ENCODE data around the gene BEND3.

The BEND3 gene

GRCh38 chr6:107066697-107067659, 48.3 kb downstream of the BEND3 start:
- no peak for TF ChIP-seq TSHZ2 (CRISPR knock-in tag; IDR thresholded peaks at IDR 0.05)
- TF ChIP-seq SNAI2 (CRISPR knock-in tag; IDR thresholded peaks at IDR 0.05), result no peak
- TF ChIP-seq RARB (CRISPR knock-in tag; IDR thresholded peaks at IDR 0.05), result no peak
- TF ChIP-seq CREB5 (CRISPR knock-in tag; IDR thresholded peaks at IDR 0.05; ENCODE audit: low read depth), result no peak
- no peak for TF ChIP-seq CSRNP3 (CRISPR knock-in tag; IDR thresholded peaks at IDR 0.05)
- no peak for ATAC-seq

GRCh38 chr6:107064579-107065065, 50.7 kb downstream of the BEND3 start:
- peak; percentile 70 for ATAC-seq
- no peak for TF ChIP-seq TOX (CRISPR knock-in tag; IDR thresholded peaks at IDR 0.05; ENCODE audit: borderline replicate concordance)
- TF ChIP-seq TCF4 (CRISPR knock-in tag; IDR thresholded peaks at IDR 0.05; ENCODE audit: borderline replicate concordance), result no peak
- TF ChIP-seq CREB5 (CRISPR knock-in tag; IDR thresholded peaks at IDR 0.05; ENCODE audit: low read depth), result no peak
- no peak for TF ChIP-seq PPARA (CRISPR knock-in tag; IDR thresholded peaks at IDR 0.05; ENCODE audit: borderline replicate concordance)
- TF ChIP-seq PATZ1 (CRISPR knock-in tag; IDR thresholded peaks at IDR 0.05; ENCODE audit: borderline replicate concordance), result no peak
- no peak for TF ChIP-seq CSRNP3 (CRISPR knock-in tag; IDR thresholded peaks at IDR 0.05)
- TF ChIP-seq RARB (CRISPR knock-in tag; IDR thresholded peaks at IDR 0.05), result no peak
- no peak for TF ChIP-seq ISL1 (CRISPR knock-in tag; IDR thresholded peaks at IDR 0.05)
- TF ChIP-seq TSHZ2 (CRISPR knock-in tag; IDR thresholded peaks at IDR 0.05), result no peak
- TF ChIP-seq ZFP3 (CRISPR knock-in tag; IDR thresholded peaks at IDR 0.05), result no peak

- no peak for ATAC-seq
- TF ChIP-seq ESRRG (CRISPR knock-in tag; IDR thresholded peaks at IDR 0.05), result no peak
- no peak for TF ChIP-seq ZC3H10 (CRISPR knock-in tag; IDR thresholded peaks at IDR 0.05)
- TF ChIP-seq ARNTL (CRISPR knock-in tag; IDR thresholded peaks at IDR 0.05; ENCODE audit: borderline replicate concordance, low read depth), result no peak
- no peak for TF ChIP-seq PPARA (CRISPR knock-in tag; IDR thresholded peaks at IDR 0.05; ENCODE audit: borderline replicate concordance)
- TF ChIP-seq CREB5 (CRISPR knock-in tag; IDR thresholded peaks at IDR 0.05; ENCODE audit: low read depth), result no peak
- no peak for TF ChIP-seq ZFP3 (CRISPR knock-in tag; IDR thresholded peaks at IDR 0.05)
- TF ChIP-seq OSR1 (CRISPR knock-in tag; IDR thresholded peaks at IDR 0.05), result no peak
- no peak for TF ChIP-seq PATZ1 (CRISPR knock-in tag; IDR thresholded peaks at IDR 0.05; ENCODE audit: borderline replicate concordance)
- no peak for TF ChIP-seq SNAI2 (CRISPR knock-in tag; IDR thresholded peaks at IDR 0.05)
- no peak for TF ChIP-seq ZNF565 (CRISPR knock-in tag; conservative IDR thresholded peaks at IDR 0.05; ENCODE audit: low read depth)
These were observed 52.6 kb downstream of the BEND3 start for GRCh38 chr6:107062691-107063090.

Measured in SK-N-SH treated with all-trans-retinoic acid at 6 μM for 48 hours (cell line).